ENCODE measurements around the gene ORAI2. TPM values are rescaled to one million over a fixed set of nuclear protein-coding genes. Genes with fewer than 3 reads are reported as not detected.

ORAI2 gene
- polyA plus RNA-seq, 1 donor from 2014 or later = 36.3 TPM

DNA sequence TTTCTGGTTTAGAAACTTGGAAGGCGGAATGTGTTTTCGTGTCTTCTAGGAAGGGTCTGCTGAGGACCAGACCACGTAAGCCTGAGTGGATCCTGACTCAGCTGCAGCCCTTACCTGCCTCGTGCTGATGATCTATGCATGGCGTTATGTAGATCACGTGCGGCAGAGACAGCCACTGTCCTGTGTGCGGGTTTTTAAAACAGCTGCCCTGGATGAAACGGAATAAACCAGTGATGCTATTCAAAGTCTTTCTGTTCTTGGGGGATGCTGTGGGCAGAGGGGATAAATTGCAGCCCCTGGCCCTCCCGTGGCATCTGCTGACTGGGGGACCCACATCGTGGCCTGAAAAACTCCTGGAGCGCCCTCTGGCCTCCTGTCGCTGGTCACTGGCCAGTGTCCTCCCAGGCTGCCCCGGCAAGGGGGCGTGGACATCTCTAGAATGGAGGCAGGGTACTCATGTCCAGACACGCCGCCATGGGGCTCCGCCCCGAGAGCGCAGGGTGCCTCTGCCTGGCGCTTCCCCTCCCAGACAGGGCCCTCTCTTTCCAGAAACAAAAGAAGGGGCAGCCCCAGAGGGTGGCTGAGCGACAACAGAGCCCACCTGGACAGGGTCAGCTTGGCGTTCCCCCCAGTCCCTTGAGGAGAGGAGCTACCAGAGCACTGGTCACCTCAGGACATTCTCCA lies 18.1 kb downstream of the ORAI2 start:
- Histone ChIP-seq H3K9ac (ENCODE audit: low read length) (no peak overlapping the region), H3K27ac (ENCODE audit: low read length) (no peak overlapping the region), H3K79me2 (replicated peaks; ENCODE audit: insufficient read depth, low read length) (no peaks in the 10 kb centered on the region), H3K27me3 (ENCODE audit: insufficient read depth, low read depth, low read length) (no peaks in the 10 kb centered on the region), H2AFZ (ENCODE audit: low read depth, low read length) (no peak overlapping the region), H3F3A (ENCODE audit: insufficient read depth, low read length, poor library complexity, severe bottlenecking) (no peaks in the 10 kb centered on the region), H3K9me2 (ENCODE audit: insufficient read depth, low read length) (no peaks in the 10 kb centered on the region), H4K20me1 (ENCODE audit: insufficient read depth) (no peaks in the 10 kb centered on the region), H3K4me3 (ENCODE audit: low read length) (no peak overlapping the region), H3K4me2 (ENCODE audit: low read length) (no peak overlapping the region), H3K36me3 (ENCODE audit: insufficient read depth, low read length) (no peaks in the 10 kb centered on the region), H3K9me3 (ENCODE audit: low read length) (no peaks in the 10 kb centered on the region)
- TF ChIP-seq SMC3 (conservative IDR thresholded peaks at IDR 0.05; ENCODE audit: poor library complexity) (no peak), REST (IDR thresholded peaks at IDR 0.05; ENCODE audit: borderline replicate concordance) (no peak), CTCF (IDR thresholded peaks at IDR 0.05; ENCODE audit: poor library complexity, severe bottlenecking) (no peak), MXI1 (conservative IDR thresholded peaks at IDR 0.05; ENCODE audit: poor library complexity, severe bottlenecking) (no peak), EZH2 (IDR thresholded peaks at IDR 0.05; ENCODE audit: borderline replicate concordance, insufficient read depth, low read length, poor library complexity, severe bottlenecking) (no peak)

DNA sequence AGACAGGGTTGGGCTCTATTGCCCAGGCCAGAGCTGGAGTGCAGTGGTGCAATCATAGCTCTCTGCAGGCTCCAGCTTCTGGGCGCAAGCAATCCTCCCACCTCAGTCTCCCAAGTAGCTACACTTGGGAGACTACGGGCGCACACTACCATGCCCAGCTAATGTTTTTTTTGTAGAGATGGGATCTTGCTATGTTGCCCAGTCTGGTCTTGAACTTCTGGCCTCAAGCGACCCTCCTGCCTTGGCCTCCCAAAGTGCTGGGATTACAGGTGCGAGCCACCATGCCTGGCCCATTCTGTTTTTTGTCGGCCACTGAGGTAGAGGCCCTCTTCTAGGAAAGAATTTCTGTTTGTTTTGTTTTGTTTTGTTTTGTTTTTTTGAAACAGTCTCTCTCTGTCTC lies 19.1 kb downstream of the ORAI2 start:
- Histone ChIP-seq H3K79me2 (replicated peaks; ENCODE audit: insufficient read depth, low read length) (no peaks in the 10 kb centered on the region), H3K27ac (ENCODE audit: low read length) (no peak overlapping the region), H3F3A (ENCODE audit: insufficient read depth, low read length, poor library complexity, severe bottlenecking) (no peaks in the 10 kb centered on the region), H3K9me2 (ENCODE audit: insufficient read depth, low read length) (no peaks in the 10 kb centered on the region), H3K9me3 (ENCODE audit: low read length) (no peaks in the 10 kb centered on the region), H2AFZ (ENCODE audit: low read depth, low read length) (no peak overlapping the region), H3K4me3 (ENCODE audit: low read length) (no peak overlapping the region), H3K9ac (ENCODE audit: low read length) (no peak overlapping the region), H4K20me1 (ENCODE audit: insufficient read depth) (no peaks in the 10 kb centered on the region), H3K4me2 (ENCODE audit: low read length) (no peak overlapping the region), H3K27me3 (ENCODE audit: insufficient read depth, low read depth, low read length) (no peaks in the 10 kb centered on the region), H3K36me3 (ENCODE audit: insufficient read depth, low read length) (no peaks in the 10 kb centered on the region)
- TF ChIP-seq RAD21 (conservative IDR thresholded peaks at IDR 0.05) (no peak), MXI1 (conservative IDR thresholded peaks at IDR 0.05; ENCODE audit: poor library complexity, severe bottlenecking) (no peak), SMC3 (conservative IDR thresholded peaks at IDR 0.05; ENCODE audit: poor library complexity) (no peak), EZH2 (IDR thresholded peaks at IDR 0.05; ENCODE audit: borderline replicate concordance, insufficient read depth, low read length, poor library complexity, severe bottlenecking) (no peak), POLR2AphosphoS5 (IDR thresholded peaks at IDR 0.05) (no peak), TAF1 (IDR thresholded peaks at IDR 0.05; ENCODE audit: low read depth) (no peak), CTCF (IDR thresholded peaks at IDR 0.05; ENCODE audit: poor library complexity, severe bottlenecking) (no peak), REST (IDR thresholded peaks at IDR 0.05; ENCODE audit: borderline replicate concordance) (no peak), EP300 (conservative IDR thresholded peaks at IDR 0.05; ENCODE audit: poor library complexity, severe bottlenecking) (no peak)
